Neural cell (in vitro differentiated cells): ENCODE measurements around the gene RCAN1. TPM values are rescaled to one million over a fixed set of nuclear protein-coding genes. Genes with fewer than 3 reads are reported as not detected.

Experiments
- H2AFZ ChIP-seq: fragments of 200-600, 300-800 bp; sonication (generic), shearing (Covaris generic); 2 replicates; pipeline ENCODE4 v1.6.0; 2014; ENCODE audit warnings: low read depth, mild to moderate bottlenecking, antibody characterized with exemption, low read length, moderate library complexity
- H3F3A ChIP-seq: fragments of 200-600 bp; shearing (Covaris generic); 2 replicates; pipeline ENCODE4 v1.6.1; 2016; ENCODE audit warnings: mild to moderate bottlenecking, moderate library complexity, mixed read lengths, antibody characterized with exemption, low read length; ENCODE audit not compliant: insufficient read depth, poor library complexity, severe bottlenecking
- H3K27ac ChIP-seq: fragments of 200-600, 300-800 bp; sonication (generic), shearing (Covaris generic); 2 replicates; pipeline ENCODE4 v1.5.1; 2014; ENCODE audit warnings: mild to moderate bottlenecking, low read length, moderate library complexity
- H3K27me3 ChIP-seq: fragments of 300-800, 200-600 bp; sonication (generic), shearing (Covaris generic); 2 replicates; pipeline ENCODE4 v1.6.0; 2014; ENCODE audit warnings: mild to moderate bottlenecking, low read depth, low read length, moderate library complexity; ENCODE audit not compliant: insufficient read depth
- H3K36me3 ChIP-seq: fragments of 300-800, 200-600 bp; sonication (generic), shearing (Covaris generic); 2 replicates; pipeline ENCODE4 v1.5.1; 2014; ENCODE audit warnings: mild to moderate bottlenecking, antibody characterized with exemption, low read length, moderate library complexity; ENCODE audit not compliant: insufficient read depth
- H3K4me2 ChIP-seq: fragments of 300-800, 200-600 bp; sonication (generic), shearing (Covaris generic); 2 replicates; pipeline ENCODE4 v1.6.0; 2014; ENCODE audit warnings: mild to moderate bottlenecking, low read length
- H3K4me3 ChIP-seq: fragments of 300-800, 200-600 bp; sonication (generic), shearing (Covaris generic); 2 replicates; pipeline ENCODE4 v1.5.1; 2014; ENCODE audit warnings: mild to moderate bottlenecking, low read length, moderate library complexity
- H3K79me2 ChIP-seq: fragments of 200-600 bp; shearing (Covaris generic); replicated peaks from 2 replicates; pipeline ENCODE4 v1.6.0; 2014; ENCODE audit warnings: mild to moderate bottlenecking, low read length, moderate library complexity; ENCODE audit not compliant: insufficient read depth
- H3K9ac ChIP-seq: fragments of 300-800, 200-600 bp; sonication (generic), shearing (Covaris generic); 2 replicates; pipeline ENCODE4 v1.6.1; 2016; ENCODE audit warnings: mild to moderate bottlenecking, low read length, mixed read lengths
- H3K9me2 ChIP-seq: fragments of 200-600 bp; shearing (Covaris generic); 2 replicates; pipeline ENCODE4 v1.6.1; 2016; ENCODE audit warnings: mild to moderate bottlenecking, low read length, mixed read lengths; ENCODE audit not compliant: insufficient read depth
- H3K9me3 ChIP-seq: fragments of 200-600, 300-800 bp; sonication (generic), shearing (Covaris generic); 2 replicates; pipeline ENCODE4 v1.6.1; 2016; ENCODE audit warnings: mild to moderate bottlenecking, mixed run types, low read length, moderate library complexity, mixed read lengths
- H4K20me1 ChIP-seq: fragments of 200-600 bp; shearing (Covaris generic); 2 replicates; pipeline ENCODE4 v1.6.1; 2016; ENCODE audit warnings: mild to moderate bottlenecking, mixed run types; ENCODE audit not compliant: insufficient read depth
- EP300 ChIP-seq: fragments of 450-650 bp; conservative IDR thresholded peaks from 2 replicates; pipeline ENCODE4 v1.6.1; 2014; ENCODE audit warnings: antibody characterized with exemption, mild to moderate bottlenecking, moderate library complexity; ENCODE audit not compliant: poor library complexity, severe bottlenecking
- EZH2 ChIP-seq: fragments of 200-600, 300-800 bp; shearing (Covaris generic), sonication (generic); IDR thresholded peaks from 2 replicates; pipeline ENCODE4 v1.6.1; 2014; ENCODE audit warnings: antibody characterized with exemption, low read length, borderline replicate concordance, mild to moderate bottlenecking; ENCODE audit not compliant: insufficient read depth, poor library complexity, severe bottlenecking
- MXI1 ChIP-seq: fragments of 450-650 bp; conservative IDR thresholded peaks from 2 replicates; pipeline ENCODE4 v1.6.1; 2014; ENCODE audit warnings: antibody characterized with exemption, mild to moderate bottlenecking; ENCODE audit not compliant: poor library complexity, severe bottlenecking
- POLR2AphosphoS5 ChIP-seq: IDR thresholded peaks from 2 replicates; pipeline ENCODE4 v1.6.1; 2012
- RAD21 ChIP-seq: fragments of 450-650 bp; conservative IDR thresholded peaks from 2 replicates; pipeline ENCODE4 v1.6.1; 2014; ENCODE audit warnings: antibody characterized with exemption, mild to moderate bottlenecking, moderate library complexity
- SMC3 ChIP-seq: fragments of 450-650 bp; conservative IDR thresholded peaks from 2 replicates; pipeline ENCODE4 v1.6.1; 2014; ENCODE audit warnings: antibody characterized with exemption, mild to moderate bottlenecking, moderate library complexity; ENCODE audit not compliant: poor library complexity
- TAF1 ChIP-seq: IDR thresholded peaks from 2 replicates; pipeline ENCODE4 v1.6.1; 2012; ENCODE audit warnings: low read depth
- polyA plus RNA-seq: library from polyadenylated mRNA; depleted of rRNA; stranded (reverse); fragments of >200 nt; gene quantifications from 2 replicates; pipeline ENCODE4 v1.2.3, GENCODE V29; 2014
- TF ChIP-seq, protein P1 (sequence below): IDR thresholded peaks from 2 replicates; pipeline ENCODE4 v1.6.1; 2012; ENCODE audit warnings: borderline replicate concordance
- TF ChIP-seq, protein P2 (sequence below): fragments of 450-650 bp; IDR thresholded peaks from 2 replicates; pipeline ENCODE4 v1.5.1; 2014; ENCODE audit warnings: antibody characterized with exemption, mild to moderate bottlenecking, moderate library complexity; ENCODE audit not compliant: poor library complexity, severe bottlenecking

RCAN1 gene
- polyA plus RNA-seq, 1 donor from 2014 or later, result 46.0 TPM

DNA sequence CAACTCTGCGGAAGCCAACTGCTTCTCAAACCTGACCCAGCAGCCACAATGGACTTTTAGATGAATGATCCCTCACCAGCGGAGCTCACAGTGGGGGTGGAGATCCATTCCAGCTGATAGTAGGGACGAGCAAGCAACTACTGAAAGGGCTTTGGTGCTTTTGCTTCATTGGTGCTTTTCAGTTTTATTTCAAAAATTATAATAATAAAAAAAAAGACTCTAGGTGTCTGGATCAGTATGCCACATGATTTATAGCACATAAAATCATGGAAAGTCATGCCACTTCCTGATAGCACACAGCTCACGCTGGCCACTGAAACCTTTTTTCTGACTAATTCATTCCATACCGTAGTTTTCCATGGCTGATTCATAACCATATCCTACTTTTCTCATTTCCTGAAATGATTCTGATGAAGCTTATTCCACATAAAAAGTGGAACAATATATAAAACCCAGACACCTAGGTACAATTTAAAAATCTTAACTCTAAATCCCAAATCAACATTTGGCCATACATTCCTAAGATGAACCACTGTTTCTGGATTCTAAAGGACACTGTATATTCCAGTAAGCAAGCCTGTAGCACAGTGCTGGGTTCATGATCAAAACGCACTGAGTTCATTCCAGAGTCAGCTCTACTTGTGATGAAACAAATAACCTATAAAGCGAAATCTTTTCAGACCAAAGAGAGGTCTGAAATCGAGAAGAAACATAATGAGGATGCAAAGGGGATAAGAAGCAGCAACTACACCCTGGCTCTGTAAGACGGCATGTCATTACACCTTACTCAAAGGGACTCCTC, 61.6 kb downstream of the RCAN1 start:
- H3K79me2 ChIP-seq, result no peaks in the 10 kb centered on the region
- no peaks in the 10 kb centered on the region for H3K9me3 ChIP-seq
- no peaks in the 10 kb centered on the region for H3K9me2 ChIP-seq
- H4K20me1 ChIP-seq, result no peaks in the 10 kb centered on the region
- no peaks in the 10 kb centered on the region for H3F3A ChIP-seq
- H3K36me3 ChIP-seq, result no peaks in the 10 kb centered on the region
- H3K27ac ChIP-seq, result no peak overlapping the region
- no peak overlapping the region for H3K4me2 ChIP-seq
- no peak for TF ChIP-seq RAD21
- TF ChIP-seq, protein P1, sequence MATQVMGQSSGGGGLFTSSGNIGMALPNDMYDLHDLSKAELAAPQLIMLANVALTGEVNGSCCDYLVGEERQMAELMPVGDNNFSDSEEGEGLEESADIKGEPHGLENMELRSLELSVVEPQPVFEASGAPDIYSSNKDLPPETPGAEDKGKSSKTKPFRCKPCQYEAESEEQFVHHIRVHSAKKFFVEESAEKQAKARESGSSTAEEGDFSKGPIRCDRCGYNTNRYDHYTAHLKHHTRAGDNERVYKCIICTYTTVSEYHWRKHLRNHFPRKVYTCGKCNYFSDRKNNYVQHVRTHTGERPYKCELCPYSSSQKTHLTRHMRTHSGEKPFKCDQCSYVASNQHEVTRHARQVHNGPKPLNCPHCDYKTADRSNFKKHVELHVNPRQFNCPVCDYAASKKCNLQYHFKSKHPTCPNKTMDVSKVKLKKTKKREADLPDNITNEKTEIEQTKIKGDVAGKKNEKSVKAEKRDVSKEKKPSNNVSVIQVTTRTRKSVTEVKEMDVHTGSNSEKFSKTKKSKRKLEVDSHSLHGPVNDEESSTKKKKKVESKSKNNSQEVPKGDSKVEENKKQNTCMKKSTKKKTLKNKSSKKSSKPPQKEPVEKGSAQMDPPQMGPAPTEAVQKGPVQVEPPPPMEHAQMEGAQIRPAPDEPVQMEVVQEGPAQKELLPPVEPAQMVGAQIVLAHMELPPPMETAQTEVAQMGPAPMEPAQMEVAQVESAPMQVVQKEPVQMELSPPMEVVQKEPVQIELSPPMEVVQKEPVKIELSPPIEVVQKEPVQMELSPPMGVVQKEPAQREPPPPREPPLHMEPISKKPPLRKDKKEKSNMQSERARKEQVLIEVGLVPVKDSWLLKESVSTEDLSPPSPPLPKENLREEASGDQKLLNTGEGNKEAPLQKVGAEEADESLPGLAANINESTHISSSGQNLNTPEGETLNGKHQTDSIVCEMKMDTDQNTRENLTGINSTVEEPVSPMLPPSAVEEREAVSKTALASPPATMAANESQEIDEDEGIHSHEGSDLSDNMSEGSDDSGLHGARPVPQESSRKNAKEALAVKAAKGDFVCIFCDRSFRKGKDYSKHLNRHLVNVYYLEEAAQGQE, result no peak
- TF ChIP-seq MXI1, result no peak
- no peak overlapping the region for H2AFZ ChIP-seq
- no peaks in the 10 kb centered on the region for H3K27me3 ChIP-seq
- no peak overlapping the region for H3K4me3 ChIP-seq
- H3K9ac ChIP-seq, result no peak overlapping the region

DNA sequence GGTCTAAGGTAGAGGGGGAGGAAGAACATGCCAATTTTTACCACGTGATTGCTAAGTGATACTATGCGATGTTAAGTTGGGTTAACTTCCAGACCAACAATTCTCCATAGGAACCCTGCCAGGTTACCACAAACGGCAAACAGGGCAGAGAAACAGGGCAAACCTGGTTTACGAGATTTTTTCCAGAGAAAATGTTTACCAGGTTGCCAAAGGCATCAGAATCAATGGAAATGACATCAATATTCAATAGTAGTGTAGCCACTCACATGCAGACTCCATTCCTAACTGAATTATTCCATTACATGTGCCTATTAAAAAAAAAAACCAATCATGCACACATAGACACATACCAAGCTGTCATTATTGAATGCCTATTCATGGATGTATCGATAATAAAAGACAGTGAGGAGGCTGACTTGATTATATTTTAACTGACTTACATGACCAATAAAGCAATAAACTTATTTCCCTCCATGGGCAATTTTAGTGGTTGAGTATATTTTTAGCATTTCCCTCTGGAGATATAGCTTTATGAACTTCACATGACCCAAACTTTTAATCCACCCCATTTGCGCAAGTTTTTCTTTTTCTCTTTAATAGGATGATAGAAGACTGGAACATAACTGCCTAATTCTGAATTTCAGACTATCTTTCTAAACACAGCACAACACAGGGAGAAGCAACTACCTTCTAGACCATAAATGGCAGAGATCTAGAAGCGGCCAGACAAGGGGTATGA, 62.4 kb downstream of the RCAN1 start:
- no peak for TF ChIP-seq RAD21
- Histone ChIP-seq H2AFZ (no peak overlapping the region), H3K9me3 (no peaks in the 10 kb centered on the region), H3K27me3 (no peaks in the 10 kb centered on the region), H4K20me1 (no peaks in the 10 kb centered on the region), H3K9me2 (no peaks in the 10 kb centered on the region), H3K79me2 (no peaks in the 10 kb centered on the region), H3K4me2 (no peak overlapping the region), H3K27ac (no peak overlapping the region), H3K36me3 (no peaks in the 10 kb centered on the region), H3K9ac (no peak overlapping the region), H3K4me3 (no peak overlapping the region), H3F3A (no peaks in the 10 kb centered on the region)

DNA sequence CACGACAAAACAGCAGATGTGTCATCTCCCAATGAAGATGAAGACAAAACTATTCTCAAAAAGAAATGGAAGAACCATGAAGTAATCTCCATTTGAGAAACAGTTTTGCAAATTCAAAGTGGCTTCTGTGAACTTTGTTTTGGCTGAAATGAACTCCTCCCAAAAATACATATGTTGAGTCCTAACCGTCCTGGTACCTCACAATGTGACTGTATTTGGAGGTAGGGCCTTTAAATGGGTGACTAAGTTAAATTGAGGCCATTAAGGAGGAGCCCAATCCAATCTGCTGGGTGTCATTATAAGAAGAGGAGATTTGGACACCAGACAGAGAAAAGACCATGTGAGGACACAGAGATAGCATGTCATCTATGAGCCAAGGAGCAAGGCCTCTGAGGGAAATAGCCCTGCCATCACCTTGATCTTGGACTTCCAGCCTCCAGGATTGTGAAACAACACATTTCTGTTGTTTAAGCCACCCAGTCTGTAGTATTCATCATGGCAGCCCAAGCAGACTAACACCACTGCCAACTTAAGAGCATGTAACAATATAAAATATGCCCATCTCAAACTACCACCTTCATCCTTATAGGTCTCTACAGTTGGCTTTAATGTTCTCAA, 64.6 kb downstream of the RCAN1 start:
- Histone ChIP-seq H3K36me3 (no peaks in the 10 kb centered on the region), H3K9ac (no peak overlapping the region)

More for the DNA sequence above, 64.6 kb downstream of the RCAN1 start:
- no peak overlapping the region for H2AFZ ChIP-seq
- H3K4me3 ChIP-seq, result no peak overlapping the region
- no peak overlapping the region for H3K27ac ChIP-seq
- H3K27me3 ChIP-seq, result no peaks in the 10 kb centered on the region
- H3K9me3 ChIP-seq, result no peaks in the 10 kb centered on the region
- H3K79me2 ChIP-seq, result no peaks in the 10 kb centered on the region
- TF ChIP-seq, protein P2, sequence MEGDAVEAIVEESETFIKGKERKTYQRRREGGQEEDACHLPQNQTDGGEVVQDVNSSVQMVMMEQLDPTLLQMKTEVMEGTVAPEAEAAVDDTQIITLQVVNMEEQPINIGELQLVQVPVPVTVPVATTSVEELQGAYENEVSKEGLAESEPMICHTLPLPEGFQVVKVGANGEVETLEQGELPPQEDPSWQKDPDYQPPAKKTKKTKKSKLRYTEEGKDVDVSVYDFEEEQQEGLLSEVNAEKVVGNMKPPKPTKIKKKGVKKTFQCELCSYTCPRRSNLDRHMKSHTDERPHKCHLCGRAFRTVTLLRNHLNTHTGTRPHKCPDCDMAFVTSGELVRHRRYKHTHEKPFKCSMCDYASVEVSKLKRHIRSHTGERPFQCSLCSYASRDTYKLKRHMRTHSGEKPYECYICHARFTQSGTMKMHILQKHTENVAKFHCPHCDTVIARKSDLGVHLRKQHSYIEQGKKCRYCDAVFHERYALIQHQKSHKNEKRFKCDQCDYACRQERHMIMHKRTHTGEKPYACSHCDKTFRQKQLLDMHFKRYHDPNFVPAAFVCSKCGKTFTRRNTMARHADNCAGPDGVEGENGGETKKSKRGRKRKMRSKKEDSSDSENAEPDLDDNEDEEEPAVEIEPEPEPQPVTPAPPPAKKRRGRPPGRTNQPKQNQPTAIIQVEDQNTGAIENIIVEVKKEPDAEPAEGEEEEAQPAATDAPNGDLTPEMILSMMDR, result no peak
- no peak for TF ChIP-seq EP300
- no peak for TF ChIP-seq POLR2AphosphoS5
- no peak for TF ChIP-seq SMC3
- no peak for TF ChIP-seq TAF1
- TF ChIP-seq RAD21, result no peak
- TF ChIP-seq, protein P1, result no peak
- no peak for TF ChIP-seq EZH2
- TF ChIP-seq MXI1, result no peak
- H3K9me2 ChIP-seq, result no peaks in the 10 kb centered on the region
- H3K4me2 ChIP-seq, result no peak overlapping the region
- no peaks in the 10 kb centered on the region for H3F3A ChIP-seq
- no peaks in the 10 kb centered on the region for H4K20me1 ChIP-seq
